ENCODE results near the gene KRTAP9-2.

DNA sequence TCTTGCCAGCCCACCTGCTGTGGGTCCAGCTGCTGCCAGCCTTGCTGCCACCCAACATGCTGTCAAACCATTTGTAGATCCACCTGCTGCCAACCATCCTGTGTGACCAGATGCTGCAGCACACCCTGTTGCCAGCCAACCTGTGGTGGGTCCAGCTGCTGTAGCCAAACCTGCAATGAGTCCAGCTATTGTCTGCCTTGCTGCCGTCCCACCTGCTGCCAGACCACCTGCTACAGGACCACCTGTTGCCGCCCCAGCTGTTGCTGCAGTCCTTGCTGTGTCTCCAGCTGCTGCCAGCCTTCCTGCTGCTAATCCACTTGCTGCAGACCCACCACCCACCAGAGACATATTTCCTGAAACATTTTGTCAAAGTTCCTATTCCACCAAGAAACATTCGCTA, 36.1 kb upstream of the KRTAP9-2 start:
- no peak for TF ChIP-seq TAF1 (IDR thresholded peaks at IDR 0.05; ENCODE audit: low read depth)
- TF ChIP-seq CEBPB (IDR thresholded peaks at IDR 0.05), result no peak

Data from Ishikawa (cell line).